ENCODE results near the gene CYP46A1. TPM values are rescaled to one million over a fixed set of nuclear protein-coding genes. Genes with fewer than 3 reads are reported as not detected.

Gene CYP46A1
- total RNA-seq, 1 donor from 2014 or later, result 2.2 TPM

- DNase-seq (ENCODE audit: low spot score), result peak; percentile 38
Measured at GRCh38 chr14:99687284-99688209, 3.4 kb downstream of the CYP46A1 start.

- peak; percentile 40 for DNase-seq (ENCODE audit: low spot score)
Measured at GRCh38 chr14:99688210-99688581, 4.1 kb downstream of the CYP46A1 start.

DNA sequence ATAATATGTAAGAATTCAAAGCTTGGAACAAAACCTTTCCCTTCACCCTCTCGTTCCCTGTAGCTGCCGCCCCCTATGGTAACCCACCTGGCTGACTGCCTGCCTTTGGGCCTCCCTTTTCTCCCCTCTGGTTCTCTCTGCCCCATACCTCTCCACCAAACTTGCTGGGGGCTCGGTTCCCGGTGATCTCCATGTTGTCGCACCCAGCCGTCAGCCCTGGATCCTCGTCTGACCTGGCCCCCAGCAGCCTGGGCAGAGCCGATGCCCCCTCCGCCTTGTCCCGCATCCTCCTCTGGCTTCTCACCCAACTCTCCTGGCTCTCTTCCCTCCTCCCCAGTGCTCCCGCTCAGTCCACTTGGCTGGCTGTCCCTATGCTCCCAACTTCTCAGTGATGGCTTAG is 4.5 kb downstream of the CYP46A1 start:
- no peak for DNase-seq (ENCODE audit: low spot score)

GRCh38 chr14:99689266-99690236 is 5.5 kb downstream of the CYP46A1 start:
- DNase-seq (ENCODE audit: low spot score), result no peak

DNA sequence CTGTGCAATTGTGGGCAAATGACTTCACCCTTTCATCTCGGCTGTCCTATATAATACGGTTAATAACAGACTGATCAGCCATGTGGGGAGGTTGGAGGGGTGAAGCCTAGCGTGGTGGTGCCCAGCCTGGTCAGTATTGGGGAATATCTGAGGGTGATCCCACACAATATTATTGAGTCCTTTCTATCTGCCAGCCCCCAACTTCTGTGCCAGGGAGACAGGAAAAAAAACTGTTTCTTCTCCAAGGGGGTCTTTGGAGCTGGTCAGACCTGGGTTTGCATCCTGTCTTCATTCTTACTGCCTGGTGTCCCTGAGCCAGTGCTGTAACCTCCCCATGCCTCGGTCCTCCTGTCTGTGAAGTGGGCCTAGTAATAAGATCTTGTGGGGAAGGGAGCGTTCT is 6.5 kb downstream of the CYP46A1 start:
- no peak for DNase-seq (ENCODE audit: low spot score)

- no peak for DNase-seq (ENCODE audit: low spot score)
Measured at GRCh38 chr14:99691111-99691885, 7.2 kb downstream of the CYP46A1 start.

- no peak for DNase-seq (ENCODE audit: low spot score)
Measured at GRCh38 chr14:99693918-99694317, 9.8 kb downstream of the CYP46A1 start.

DNA sequence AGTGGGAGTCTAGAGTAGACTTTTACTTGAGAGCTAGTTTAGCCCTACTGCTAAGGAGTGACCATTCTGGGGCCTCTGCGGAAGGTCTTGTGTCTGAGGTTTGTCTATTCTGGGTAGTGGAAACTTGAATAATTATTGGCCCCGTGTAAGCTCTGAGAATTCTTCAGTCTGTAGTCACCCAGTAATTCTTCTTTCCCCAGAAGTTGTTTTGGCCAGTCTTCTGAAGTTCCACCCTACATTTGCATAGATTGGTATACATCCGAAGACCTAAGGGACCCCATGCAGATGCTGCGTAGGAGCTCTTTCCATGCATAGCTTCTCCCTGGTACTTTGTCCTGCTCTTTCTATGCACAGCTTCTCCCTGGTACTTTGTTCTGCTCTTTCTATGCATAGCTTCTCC is 12.8 kb downstream of the CYP46A1 start:
- no peak for DNase-seq (ENCODE audit: low spot score)

DNA sequence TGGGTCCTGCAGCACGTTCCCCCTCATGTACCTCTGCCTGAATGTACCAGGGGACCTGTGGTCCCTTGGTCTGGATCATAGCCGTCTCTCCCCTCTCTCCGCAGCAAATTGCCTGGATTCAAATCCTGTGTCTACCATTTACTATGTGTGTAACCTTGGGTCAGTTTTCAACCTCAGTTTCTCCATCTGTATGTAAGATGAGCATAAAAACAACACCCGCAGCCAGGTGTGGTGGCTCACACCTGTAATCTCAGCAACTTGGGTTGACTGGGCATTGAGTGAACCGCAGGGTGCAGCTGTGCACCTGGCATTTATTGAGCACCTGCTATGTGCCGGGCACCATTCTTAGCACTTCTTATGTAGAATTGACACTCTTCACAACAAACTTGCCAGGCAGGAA is 14.1 kb downstream of the CYP46A1 start:
- DNase-seq (ENCODE audit: low spot score), result no peak

- DNase-seq (ENCODE audit: low spot score), result no peak
Measured at GRCh38 chr14:99698642-99699041, 14.5 kb downstream of the CYP46A1 start.

- DNase-seq (ENCODE audit: low spot score), result no peak
Measured at GRCh38 chr14:99699085-99699760, 15.1 kb downstream of the CYP46A1 start.

GRCh38 chr14:99699861-99700260 is 15.8 kb downstream of the CYP46A1 start:
- DNase-seq (ENCODE audit: low spot score), result no peak

DNA sequence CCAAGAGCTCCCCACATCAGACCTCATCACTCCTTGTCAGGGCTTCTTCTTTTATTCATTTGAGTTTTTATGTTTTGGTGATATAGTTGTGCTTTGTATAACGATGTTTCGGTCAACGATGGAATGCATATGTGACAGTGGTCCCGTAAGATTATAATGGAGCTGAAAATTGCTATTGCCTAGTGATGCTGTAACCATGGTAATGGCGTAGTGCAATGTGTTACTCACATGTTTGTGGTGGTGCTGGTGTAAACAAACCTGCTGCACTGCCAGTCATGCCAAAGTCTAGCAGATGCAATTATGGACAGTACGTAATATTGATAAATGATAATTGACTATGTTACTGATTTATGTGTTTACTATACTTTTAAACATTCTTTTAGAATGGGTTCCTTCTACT is 16.3 kb downstream of the CYP46A1 start:
- DNase-seq (ENCODE audit: low spot score), result no peak

DNA sequence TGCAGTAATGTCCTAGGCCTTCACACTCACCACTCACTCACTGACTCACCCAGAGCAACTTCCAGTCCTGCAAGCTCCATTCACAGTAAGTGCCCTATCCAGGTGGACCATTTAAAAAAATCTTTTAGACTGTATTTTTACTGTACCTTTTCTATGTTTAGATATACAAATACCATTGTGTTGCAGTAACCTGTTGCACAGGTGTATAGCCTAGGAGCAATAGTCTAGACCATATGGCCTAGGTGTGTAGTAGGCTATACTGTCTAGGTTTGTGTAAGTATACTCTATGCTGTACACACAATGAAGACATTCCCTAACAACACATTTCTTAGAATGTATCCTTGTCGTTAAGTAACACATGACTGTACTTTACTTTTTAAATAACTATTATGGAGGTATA is 17.2 kb downstream of the CYP46A1 start:
- no peak for DNase-seq (ENCODE audit: low spot score)

DNA sequence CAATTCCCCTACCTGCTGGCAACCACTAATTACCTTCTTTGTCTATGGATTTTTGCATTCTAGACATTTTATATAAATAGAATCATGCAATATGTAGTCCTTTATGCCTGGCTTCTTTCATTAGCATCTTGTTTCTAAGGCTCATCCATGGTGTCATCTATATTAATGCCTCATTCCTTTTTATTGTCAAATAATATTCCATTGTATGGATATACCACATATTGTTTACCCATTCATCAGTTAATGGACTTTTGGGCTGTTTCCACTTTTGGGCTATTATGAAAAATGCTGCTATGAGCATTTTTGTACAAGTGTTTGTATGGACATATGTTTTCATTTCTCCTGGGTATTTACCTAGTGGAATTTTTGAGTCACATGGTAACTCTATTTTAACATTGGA is 18.0 kb downstream of the CYP46A1 start:
- DNase-seq (ENCODE audit: low spot score), result no peak

DNA sequence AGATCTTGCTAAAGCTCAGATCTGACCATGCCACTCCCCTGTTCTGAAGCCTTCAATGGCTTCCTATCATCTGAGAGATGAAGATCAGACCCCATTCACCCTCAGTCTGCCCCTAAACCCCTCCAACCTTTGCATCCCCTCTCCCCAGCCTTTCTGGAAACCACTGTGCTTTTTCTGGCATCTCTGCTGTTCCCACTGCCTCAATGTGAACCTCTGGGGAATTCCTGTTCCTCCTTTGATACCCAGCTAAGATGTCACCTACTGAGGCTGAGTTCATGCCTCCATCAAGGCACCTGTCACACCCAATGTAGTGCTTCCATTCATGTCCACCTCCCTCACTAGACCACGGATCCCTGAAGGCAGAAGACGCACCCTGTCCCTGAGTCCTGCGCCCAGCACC is 19.3 kb downstream of the CYP46A1 start:
- no peak for DNase-seq (ENCODE audit: low spot score)

- DNase-seq (ENCODE audit: low spot score), result no peak
Measured at GRCh38 chr14:99704037-99704436, 19.9 kb downstream of the CYP46A1 start.

DNA sequence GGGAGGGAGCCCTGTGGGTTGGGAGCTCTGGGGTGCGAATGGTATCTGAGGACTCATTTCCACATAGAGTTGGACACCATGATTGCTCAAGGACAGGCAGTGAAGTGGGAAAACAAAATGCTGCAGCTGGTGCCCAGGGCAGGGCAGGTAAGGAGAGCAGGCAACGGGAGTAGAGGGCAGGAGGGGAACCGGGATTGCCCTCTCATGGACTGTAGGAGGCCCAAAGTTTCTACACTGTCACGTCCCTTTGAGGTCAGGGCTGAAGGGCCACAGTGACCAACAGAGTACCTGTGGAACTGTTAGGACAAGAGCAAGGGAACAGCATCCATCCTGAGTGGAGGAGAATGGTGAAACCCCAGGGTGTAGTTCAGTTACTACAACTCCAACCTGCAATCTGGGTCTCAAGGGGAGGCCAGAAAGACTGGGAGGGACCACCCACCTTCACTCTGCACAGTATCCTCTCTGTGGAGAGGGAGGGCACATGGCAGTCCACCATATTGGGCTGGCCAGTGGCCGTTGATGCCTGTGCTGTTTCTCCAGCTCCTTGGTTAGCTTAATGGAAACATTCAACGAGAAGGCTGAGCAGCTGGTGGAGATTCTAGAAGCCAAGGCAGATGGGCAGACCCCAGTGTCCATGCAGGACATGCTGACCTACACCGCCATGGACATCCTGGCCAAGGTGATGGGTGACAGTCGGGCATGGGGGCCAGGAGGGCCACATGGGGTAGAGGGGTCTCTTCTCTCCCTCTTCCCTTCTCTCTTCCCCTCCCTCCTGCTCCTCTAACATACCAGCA is 22.2 kb downstream of the CYP46A1 start:
- no peak for DNase-seq (ENCODE audit: low spot score)

DNA sequence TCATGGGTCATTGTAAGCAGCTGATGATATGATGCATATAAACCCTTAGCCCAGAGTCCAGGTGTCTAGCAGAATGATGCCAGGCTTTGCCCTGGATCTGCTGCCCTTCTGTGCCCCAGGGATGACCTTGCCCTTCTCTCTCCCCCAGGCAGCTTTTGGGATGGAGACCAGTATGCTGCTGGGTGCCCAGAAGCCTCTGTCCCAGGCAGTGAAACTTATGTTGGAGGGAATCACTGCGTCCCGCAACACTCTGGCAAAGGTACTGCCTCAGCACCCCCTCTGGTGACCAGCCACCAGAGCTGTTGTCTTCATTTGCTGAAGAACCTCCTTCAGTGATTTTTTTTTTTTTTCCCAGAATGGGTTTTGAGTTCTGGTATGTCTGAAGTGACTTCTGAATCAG is 23.3 kb downstream of the CYP46A1 start:
- DNase-seq (ENCODE audit: low spot score), result no peak

- no peak for DNase-seq (ENCODE audit: low spot score)
Measured at GRCh38 chr14:99707921-99708320, 23.8 kb downstream of the CYP46A1 start.

Data from ureter (tissue), 1 donor.